ENCODE data around the gene CACNA1H.

The CACNA1H gene

GRCh38 chr16:1257561-1258224 lies 104.8 kb downstream of the CACNA1H start:
- FAIRE-seq: no peak
- DNase-seq (ENCODE audit: insufficient read length, low spot score): no peak

DNA sequence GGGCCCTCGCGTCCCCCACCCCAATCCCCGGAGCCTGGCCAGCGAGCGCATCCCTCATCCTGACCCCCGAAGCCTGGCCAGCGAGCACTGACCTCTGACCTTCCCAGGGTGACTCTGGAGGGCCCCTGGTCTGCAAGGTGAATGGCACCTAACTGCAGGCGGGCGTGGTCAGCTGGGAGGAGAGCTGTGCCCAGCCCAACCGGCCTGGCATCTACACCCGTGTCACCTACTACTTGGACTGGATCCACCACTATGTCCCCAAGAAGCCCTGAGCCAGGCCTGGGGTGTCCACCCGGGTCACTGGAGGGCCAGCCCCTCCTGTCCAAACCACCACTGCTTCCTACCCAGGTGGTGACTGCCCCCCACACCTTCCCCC lies 105.3 kb downstream of the CACNA1H start:
- no peak for TF ChIP-seq CTCF (IDR thresholded peaks at IDR 0.05; ENCODE audit: insufficient read depth, missing control alignments)
- DNase-seq (ENCODE audit: insufficient read length, low spot score): no peak
- FAIRE-seq: no peak

More at GRCh38 chr16:1257561-1258224, 104.8 kb downstream of the CACNA1H start:
- TF ChIP-seq CTCF (IDR thresholded peaks at IDR 0.05; ENCODE audit: insufficient read depth, missing control alignments): no peak

- no peak for TF ChIP-seq CTCF (IDR thresholded peaks at IDR 0.05; ENCODE audit: insufficient read depth, missing control alignments)
- no peak for DNase-seq (ENCODE audit: insufficient read length, low spot score)
Observed at GRCh38 chr16:1258906-1259759, 106.2 kb downstream of the CACNA1H start.

GRCh38 chr16:1259760-1260068 lies 106.8 kb downstream of the CACNA1H start:
- TF ChIP-seq CTCF (IDR thresholded peaks at IDR 0.05; ENCODE audit: insufficient read depth, missing control alignments): no peak
- FAIRE-seq (no peak), DNase-seq (ENCODE audit: insufficient read length, low spot score) (no peak)

More at GRCh38 chr16:1258906-1259759, 106.2 kb downstream of the CACNA1H start:
- no peak for FAIRE-seq

DNA sequence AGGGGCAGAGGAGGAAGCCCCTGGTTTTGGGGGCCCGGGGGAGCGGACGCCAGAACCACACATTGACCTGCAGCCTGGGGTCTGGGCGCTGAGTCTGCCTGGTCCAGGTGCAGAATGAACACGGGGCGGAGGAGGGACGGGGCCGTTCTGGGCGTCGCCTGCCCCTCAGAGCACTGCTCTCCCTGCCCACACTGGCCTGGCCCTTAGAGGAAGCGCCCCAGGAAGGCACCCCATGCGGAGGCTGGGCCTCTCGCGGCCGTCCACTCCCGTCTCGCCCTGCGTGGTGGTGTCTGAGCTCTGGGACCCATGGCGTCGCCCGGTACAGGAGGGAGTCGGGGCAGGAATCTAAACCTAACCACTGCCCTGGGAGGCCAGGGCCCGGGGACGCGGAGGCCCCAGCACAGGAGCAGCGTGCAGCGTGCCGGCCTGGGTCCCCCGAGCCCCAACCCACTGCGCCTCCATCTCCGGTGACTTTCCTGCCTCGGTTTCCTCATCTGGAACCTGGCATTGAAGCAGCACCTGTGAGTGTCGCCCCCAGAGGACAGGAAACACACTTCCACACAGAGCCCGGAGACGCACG lies 107.3 kb downstream of the CACNA1H start:
- TF ChIP-seq CTCF (IDR thresholded peaks at IDR 0.05; ENCODE audit: insufficient read depth, missing control alignments): no peak
- FAIRE-seq: no peak
- no peak for DNase-seq (ENCODE audit: insufficient read length, low spot score)

GRCh38 chr16:1261131-1261892 lies 108.4 kb downstream of the CACNA1H start:
- TF ChIP-seq CTCF (IDR thresholded peaks at IDR 0.05; ENCODE audit: insufficient read depth, missing control alignments): no peak
- FAIRE-seq (no peak), DNase-seq (ENCODE audit: insufficient read length, low spot score) (no peak)

Data from D721Med (cell line).